ENCODE results near the gene DAAM1. TPM values are rescaled to one million over a fixed set of nuclear protein-coding genes. Genes with fewer than 3 reads are reported as not detected.

DAAM1 gene
- polyA plus RNA-seq, 3 donors = 51.0 to 70.6 (median 60.4) TPM

- DNase-seq (ENCODE audit: extremely low read depth in 1 of 11, low read depth in 9 of 11, low spot score in 4 of 11) = no peak
These were observed 131.9 kb downstream of the DAAM1 start for GRCh38 chr14:59320361-59320760.

DNA sequence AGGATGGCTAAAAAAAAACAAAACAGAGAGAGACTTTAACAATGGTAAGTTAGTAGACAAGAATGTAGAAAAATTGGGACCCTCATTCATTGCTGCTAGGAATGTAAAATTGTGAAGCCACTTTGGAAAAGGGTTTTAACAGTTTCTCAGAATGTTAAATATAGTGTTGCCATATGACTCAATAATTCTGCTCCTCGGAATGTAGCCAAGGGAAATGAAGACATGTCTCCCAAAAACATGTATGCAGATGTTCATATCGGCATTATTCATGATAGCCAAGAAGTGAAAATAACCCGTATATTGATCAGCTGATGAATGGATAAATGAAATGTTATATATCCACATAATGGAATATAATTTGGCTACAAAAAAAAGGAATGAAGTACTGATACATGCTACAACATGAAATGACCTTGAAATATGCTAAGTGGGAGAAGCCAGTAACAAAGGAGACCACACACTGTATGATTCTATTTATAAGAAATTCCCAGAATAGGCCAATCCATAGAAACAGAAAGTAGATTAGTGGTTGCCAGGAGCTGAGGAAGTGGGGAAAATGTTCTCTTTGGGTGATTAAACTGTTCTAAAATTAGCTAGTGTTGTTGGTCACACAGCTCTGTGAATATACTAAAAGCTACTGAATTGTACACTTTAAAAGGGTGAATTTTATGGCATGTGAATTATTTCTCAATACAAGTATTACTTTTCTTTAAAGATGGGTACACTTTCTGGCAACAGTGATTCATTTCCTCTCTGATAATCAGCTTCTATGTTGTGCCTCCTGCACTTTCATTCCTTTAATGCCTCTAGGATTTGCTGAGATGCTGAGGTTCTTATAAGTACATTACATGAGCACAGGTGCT, 132.5 kb downstream of the DAAM1 start:
- no peak for DNase-seq (ENCODE audit: extremely low read depth in 1 of 11, low read depth in 9 of 11, low spot score in 4 of 11)

DNA sequence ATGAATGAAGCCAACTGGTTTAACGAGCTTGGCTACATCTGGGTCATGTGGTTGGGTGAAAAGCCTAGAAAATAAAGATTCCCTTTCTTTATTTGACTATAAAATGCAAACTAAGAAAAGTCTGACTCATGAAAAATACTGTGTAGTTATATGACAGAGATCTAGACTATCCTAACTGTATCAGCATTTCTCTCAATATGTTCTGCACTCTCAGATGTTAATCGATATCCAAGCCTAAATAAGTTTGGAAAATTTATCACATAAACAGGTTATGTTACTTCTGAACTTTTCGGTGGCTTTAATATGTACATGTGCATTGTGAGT, 133.1 kb downstream of the DAAM1 start:
- DNase-seq (ENCODE audit: extremely low read depth in 1 of 11, low read depth in 9 of 11, low spot score in 4 of 11) = no peak

DNA sequence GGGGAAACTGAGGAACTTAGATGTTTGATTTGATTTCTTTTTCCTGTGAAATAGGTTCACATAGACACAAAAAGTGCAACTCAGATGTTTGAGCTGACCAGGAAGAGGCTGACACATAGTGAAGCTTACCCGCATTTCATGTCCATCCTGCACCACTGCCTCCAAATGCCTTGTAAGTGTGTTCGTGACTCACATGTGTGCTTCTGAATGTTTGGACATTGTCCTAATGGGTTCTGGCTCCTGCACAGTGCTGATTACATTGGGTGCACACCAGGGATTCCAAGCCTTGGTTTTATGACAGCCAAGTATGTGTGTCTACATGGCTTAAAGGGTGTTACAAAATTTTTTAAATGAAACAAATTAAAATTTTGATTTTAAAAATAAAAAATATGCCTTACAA, 137.4 kb downstream of the DAAM1 start:
- no peak for DNase-seq (ENCODE audit: extremely low read depth in 1 of 11, low read depth in 9 of 11, low spot score in 4 of 11)

DNA sequence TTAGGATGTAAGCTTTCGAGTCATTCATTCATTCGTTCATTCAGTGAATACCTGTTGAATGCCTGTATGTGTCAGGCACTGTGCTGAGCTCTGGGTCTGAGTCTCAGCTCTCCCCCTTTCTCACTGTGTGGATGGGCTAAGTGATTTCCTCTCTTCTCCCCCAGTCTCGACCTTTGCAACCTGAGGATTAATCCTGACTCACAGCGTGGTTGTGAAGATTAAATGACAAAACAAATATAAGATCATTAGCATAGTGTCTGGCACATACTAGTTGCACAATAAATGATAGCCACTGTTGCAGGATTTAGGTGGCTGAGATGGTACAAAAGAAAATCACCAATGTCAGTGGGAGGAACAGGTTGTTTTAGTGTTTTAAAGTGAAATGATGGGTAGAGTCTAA, 140.0 kb downstream of the DAAM1 start:
- no peak for DNase-seq (ENCODE audit: extremely low read depth in 1 of 11, low read depth in 9 of 11, low spot score in 4 of 11)

DNA sequence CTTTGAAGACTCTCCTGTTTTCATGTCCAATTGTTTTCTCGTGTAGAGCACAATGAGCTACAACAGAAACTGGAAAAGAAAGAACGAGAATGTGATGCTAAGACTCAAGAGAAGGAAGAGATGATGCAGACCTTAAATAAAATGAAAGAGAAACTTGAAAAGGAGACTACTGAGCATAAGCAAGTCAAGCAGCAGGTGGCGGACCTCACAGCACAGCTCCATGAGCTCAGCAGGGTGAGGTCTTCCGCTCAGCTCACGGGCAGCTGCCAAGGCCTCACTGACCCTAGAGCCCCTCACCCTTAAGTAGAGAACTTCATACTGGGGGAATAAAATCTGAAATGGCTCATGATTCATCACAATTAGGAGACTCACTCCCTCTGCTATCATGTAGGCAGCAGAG, 142.0 kb downstream of the DAAM1 start:
- no peak for DNase-seq (ENCODE audit: extremely low read depth in 1 of 11, low read depth in 9 of 11, low spot score in 4 of 11)

DNA sequence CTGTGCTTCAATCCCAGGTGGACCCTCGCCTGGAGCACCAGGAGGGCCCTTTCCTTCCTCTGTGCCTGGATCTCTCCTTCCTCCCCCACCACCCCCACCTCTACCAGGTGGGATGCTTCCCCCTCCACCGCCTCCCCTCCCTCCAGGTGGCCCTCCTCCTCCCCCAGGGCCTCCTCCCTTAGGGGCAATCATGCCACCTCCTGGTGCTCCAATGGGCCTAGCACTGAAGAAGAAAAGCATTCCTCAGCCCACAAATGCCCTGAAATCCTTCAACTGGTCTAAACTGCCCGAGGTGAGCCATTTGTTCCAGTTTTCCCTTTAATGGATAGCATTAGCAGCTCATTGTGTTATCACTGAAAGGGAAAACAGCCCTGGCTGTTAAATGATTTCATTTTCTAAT, 142.8 kb downstream of the DAAM1 start:
- DNase-seq (ENCODE audit: extremely low read depth in 1 of 11, low read depth in 9 of 11, low spot score in 4 of 11) = no peak

DNA sequence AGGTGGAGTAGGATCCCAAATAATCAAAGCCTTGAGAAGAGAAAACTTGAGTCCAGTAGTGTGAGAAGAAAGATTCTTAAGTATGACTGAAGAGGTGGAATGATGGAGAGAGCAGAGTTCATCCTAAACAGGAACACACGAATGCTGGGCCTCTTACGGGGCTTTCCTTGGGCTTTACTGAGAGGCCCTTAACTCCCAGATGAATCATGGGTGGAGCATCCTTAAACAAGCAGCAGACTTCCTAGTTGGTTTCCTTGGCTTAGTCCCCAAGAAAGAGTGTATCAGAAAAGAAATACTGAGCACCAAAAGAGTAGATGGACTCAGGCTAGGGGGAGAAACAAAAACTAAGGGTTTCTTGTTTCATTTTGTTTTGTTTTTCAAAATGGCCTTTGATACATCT, 144.3 kb downstream of the DAAM1 start:
- no peak for DNase-seq (ENCODE audit: extremely low read depth in 1 of 11, low read depth in 9 of 11, low spot score in 4 of 11)

- DNase-seq (ENCODE audit: extremely low read depth in 1 of 11, low read depth in 9 of 11, low spot score in 4 of 11) = no peak
These were observed 144.8 kb downstream of the DAAM1 start for GRCh38 chr14:59333235-59333634.

- DNase-seq (ENCODE audit: extremely low read depth in 1 of 11, low read depth in 9 of 11, low spot score in 4 of 11) = peak in 4 of 11 donors; percentile 36 to 70 (median 61)
These were observed 145.2 kb downstream of the DAAM1 start for GRCh38 chr14:59333668-59334067.

DNA sequence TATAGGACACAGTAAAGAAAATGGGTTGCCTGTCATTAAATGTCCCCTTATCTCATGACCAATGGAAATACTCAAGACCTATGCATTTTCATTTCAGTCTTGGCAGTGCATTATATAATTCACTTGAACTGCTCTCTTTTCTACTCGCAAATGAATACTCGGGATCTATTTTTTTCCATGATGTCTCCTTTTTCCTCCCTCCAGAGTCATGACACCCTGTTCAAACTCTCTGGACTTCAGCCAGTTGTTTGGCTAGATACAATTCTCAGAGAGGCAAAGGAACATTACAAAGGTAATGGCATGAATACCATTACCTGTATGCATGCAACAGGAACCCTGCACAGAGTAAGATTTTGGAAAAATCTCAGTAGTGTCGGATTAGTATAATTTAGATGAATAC, 145.8 kb downstream of the DAAM1 start:
- DNase-seq (ENCODE audit: extremely low read depth in 1 of 11, low read depth in 9 of 11, low spot score in 4 of 11) = no peak

GRCh38 chr14:59336098-59336497, 147.6 kb downstream of the DAAM1 start:
- no peak for DNase-seq (ENCODE audit: extremely low read depth in 1 of 11, low read depth in 9 of 11, low spot score in 4 of 11)

GRCh38 chr14:59336706-59337105, 148.2 kb downstream of the DAAM1 start:
- DNase-seq (ENCODE audit: extremely low read depth in 1 of 11, low read depth in 9 of 11, low spot score in 4 of 11) = no peak

DNA sequence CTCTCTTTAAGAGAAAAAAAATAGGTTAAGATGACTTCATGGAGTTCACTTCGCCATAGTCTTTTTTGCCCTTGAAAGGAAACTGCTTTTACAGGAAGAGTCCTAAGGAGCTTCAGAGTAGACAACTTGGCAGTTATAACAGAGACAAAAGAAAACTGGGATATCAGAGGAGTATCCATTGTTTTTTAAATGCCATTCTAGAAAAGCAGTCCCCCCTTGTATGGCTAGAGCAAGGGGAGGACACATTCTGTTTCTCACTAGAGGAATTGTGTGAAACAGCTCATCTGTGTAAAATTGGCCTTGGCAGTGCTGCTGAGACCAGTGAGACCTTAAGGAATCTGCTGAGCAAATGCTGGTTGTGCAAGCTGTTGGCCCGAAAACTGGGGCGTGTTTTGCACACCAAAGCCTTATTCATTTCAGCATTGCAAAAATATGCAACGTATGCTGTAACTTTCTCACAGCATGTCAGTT, 148.7 kb downstream of the DAAM1 start:
- no peak for DNase-seq (ENCODE audit: extremely low read depth in 1 of 11, low read depth in 9 of 11, low spot score in 4 of 11)

- no peak for DNase-seq (ENCODE audit: extremely low read depth in 1 of 11, low read depth in 9 of 11, low spot score in 4 of 11)
These were observed 150.3 kb downstream of the DAAM1 start for GRCh38 chr14:59338761-59339160.

- DNase-seq (ENCODE audit: extremely low read depth in 1 of 11, low read depth in 9 of 11, low spot score in 4 of 11) = no peak
These were observed 151.3 kb downstream of the DAAM1 start for GRCh38 chr14:59339524-59340330.

DNA sequence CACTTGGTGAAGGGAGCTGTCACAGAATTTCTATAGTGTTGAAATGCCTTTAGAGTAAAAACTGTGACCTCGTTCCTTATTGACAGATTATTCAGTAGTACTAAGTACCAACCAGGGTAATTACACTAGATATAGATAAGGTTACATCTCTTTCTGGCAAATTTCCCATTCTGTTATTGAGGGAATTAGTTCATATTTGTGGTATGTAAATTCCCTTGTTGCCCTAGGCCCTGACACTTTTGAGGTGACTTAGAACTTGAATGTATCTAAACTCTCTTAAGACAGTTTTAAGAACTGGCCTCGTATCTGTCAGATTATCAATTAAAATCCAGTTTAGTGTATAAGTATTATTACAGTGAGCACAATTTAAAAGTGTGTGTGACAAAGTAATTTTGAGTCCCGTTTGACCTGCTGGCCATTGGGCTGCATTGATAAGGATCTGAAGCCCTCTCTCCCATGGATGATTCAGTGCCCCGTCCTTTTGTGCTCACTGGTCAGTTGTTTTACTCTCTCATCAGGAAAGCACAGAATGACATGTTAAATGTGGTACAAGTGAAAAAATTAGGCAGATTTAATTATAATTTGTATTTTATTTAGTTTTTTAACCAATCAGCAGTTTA, 153.5 kb downstream of the DAAM1 start:
- DNase-seq (ENCODE audit: extremely low read depth in 1 of 11, low read depth in 9 of 11, low spot score in 4 of 11) = no peak

DNA sequence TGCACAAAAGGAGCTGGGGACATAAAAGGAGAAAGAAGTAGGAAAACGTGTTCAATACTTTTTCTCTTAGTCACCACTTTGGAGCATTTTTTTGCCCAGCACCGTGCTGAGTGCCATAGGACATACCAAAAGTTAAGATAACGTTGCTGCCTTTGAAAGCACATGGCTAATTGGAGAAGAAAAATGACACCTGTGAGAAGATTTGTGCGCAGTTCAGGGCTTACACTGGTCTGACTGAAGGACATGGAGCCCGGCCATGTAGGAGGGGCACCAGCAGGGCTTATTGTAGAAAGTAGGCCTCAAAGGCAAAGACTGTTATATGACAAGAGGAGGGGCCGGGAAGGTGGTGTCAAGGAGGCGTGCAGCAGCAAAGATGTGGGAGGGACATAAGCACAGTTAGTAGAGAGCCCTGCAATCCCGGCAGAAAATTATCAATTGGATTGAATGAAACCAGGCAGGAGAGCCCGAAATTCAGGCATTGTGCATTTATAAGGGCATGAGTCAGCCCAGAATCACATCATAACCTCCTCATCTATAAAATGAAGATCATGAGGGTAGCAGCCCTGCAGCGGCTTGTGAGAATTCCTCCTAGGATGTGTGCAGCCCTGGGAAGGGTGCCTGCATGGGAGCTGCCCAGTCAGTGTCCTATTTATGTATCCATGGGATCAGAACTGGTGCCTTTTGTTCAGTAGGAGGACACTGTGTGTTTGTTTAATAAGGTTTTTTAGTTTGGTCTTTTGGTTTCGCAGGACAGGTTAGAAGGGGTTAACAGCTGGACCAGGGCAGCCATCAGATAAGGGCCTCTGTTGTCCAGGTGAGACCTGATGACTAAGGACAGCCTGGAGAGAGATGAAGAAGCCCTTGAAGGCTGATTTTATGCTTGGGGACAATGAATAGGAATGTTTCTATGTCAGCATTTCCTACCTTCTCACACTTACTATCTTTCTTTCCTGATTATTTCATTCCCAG, 154.3 kb downstream of the DAAM1 start:
- DNase-seq (ENCODE audit: extremely low read depth in 1 of 11, low read depth in 9 of 11, low spot score in 4 of 11) = no peak

DNA sequence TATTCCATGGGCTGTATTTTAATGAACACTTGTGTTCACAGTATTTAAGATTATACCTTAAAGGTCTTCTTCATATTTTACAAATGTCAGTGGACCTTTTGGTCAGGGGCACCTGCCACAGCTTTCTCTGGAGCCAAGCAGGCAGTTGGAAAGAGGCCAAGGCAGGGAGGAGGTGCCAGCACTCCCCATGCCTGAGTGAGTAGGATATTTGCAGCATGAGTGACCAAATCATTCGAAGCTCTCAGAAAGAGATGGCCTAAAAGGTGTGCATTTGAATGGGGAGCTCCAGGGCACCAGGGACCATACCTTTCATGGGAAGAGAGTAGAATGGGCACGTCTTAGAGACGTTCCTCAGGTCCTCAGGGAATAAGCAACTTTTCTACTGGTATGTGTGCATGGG, 155.1 kb downstream of the DAAM1 start:
- peak in 4 of 11 donors; percentile 45 to 66 (median 56) for DNase-seq (ENCODE audit: extremely low read depth in 1 of 11, low read depth in 9 of 11, low spot score in 4 of 11)
